Psoas muscle (tissue), 8 donors: ENCODE results near the gene PLS3. TPM values are rescaled to one million over a fixed set of nuclear protein-coding genes. Genes with fewer than 3 reads are reported as not detected.
A peak's percentile ranks its signal among the peaks of the same experiment; 100 is the strongest.

Experiments used
- ATAC-seq, 4 donors: fragments of 200-7000 bp; cut with Tn5 transposase; one replicate each; pipeline ENCODE4 v1.9.1; 2020; ENCODE audit warnings: moderate library complexity in 3 of 4, mild to moderate bottlenecking in 2 of 4
- DNase-seq, 2 donors: peaks; one replicate each; pipeline ENCODE4 v3.0.0-alpha.2; 2020
- H3K27ac ChIP-seq: fragments of 200-600 bp; one replicate; pipeline ENCODE4 v1.8.0; 2022
- H3K27me3 ChIP-seq, 3 donors: fragments of 200-600 bp in 1 of 3; one replicate each; pipeline versions ENCODE4 v1.6.1 to v1.8.0; 2013 to 2022; ENCODE audit warnings: low read length in 2 of 3, mild to moderate bottlenecking in 2 of 3, moderate library complexity in 1 of 3; ENCODE audit not compliant: insufficient read depth in 3 of 3
- H3K36me3 ChIP-seq, 2 donors: fragments of 200-600 bp in 1 of 2; one replicate each; pipeline versions ENCODE4 v1.6.1 to v1.8.0; 2013 to 2022; ENCODE audit warnings: low read depth in 1 of 2, mild to moderate bottlenecking in 1 of 2, moderate library complexity in 1 of 2; ENCODE audit not compliant: insufficient read depth in 1 of 2
- H3K4me1 ChIP-seq: fragments of 200-600 bp; one replicate; pipeline ENCODE4 v1.8.0; 2022
- H3K4me3 ChIP-seq: fragments of 200-600 bp; one replicate; pipeline ENCODE4 v1.8.0; 2022; ENCODE audit warnings: mild to moderate bottlenecking
- H3K9me3 ChIP-seq: fragments of 200-600 bp; one replicate; pipeline ENCODE4 v1.8.0; 2022
- CTCF ChIP-seq: fragments of 200-600 bp; IDR thresholded peaks from one replicate; pipeline ENCODE4 v1.8.0; 2022; ENCODE audit warnings: antibody characterized with exemption
- WGBS, 3 donors: extraction: QIAGEN DNeasy Blood & Tissue Kit; methylation state at CpG; one replicate each; pipeline versions ENCODE4 v1.1.6 to v1.1.7; 2013; 5-methylcytosine and 5-hydroxymethylcytosine counted together
- intact Hi-C, 2 donors: fragments of 100-400 bp; cut with DNase I; formaldehyde crosslinking; loops; one replicate each; pipeline versions ENCODE4 v1.11.0 to v1.14.2; 2022
- polyA plus RNA-seq, 3 donors: library from polyadenylated mRNA; stranded (reverse); fragments of 200-250 nt; gene quantifications; one replicate each; pipeline ENCODE4 v1.2.3, GENCODE V29; 2013
- total RNA-seq, 4 donors: library from RNA; stranded (reverse); fragmentation: NEBNext Ultra II Directional in 2 of 4; extraction: Animal tissue kit (Norgen Biotek cat#: 25700) in 2 of 4; gene quantifications; one replicate each; pipeline versions ENCODE4 v1.2.1 to v1.2.4, GENCODE V29; 2021 to 2023
- donor health status: healthy with polysubstance abuse.
- donor health status: DM: no; HTN: no; CAD: no; lungs with moderate emphysema.
- donor health status: Bipolar disorder and iron deficiency.
- donor health status: healthy.
- donor health status: DM: yes; HTN: yes; CAD: no.
- donor health status: DM: no; HTN: no; CAD: no.
- donor health status: DM: no; HTN: no; CAD: no.
- donor health status: DM: yes; HTN: yes; CAD: no.

Gene PLS3
- total and polyA plus RNA-seq, 7 donors: 12.9 to 31.3 (median 21.5) TPM

- WGBS, 3 donors: 19 to 35% (median 27%) methylated on average over 2 of the region's 2 CpGs
- no peak for DNase-seq
- Histone ChIP-seq H3K27me3 (peaks cover 0 to 8% (median 0%) of the 10 kb centered on the region in 3 donors), H3K36me3 (no peaks in the 10 kb centered on the region), H3K9me3 (peaks cover 3% of the 10 kb centered on the region), H3K4me3 (no peak overlapping the region), H3K27ac (peak overlapping the region; percentile 41), H3K4me1 (no peaks in the 10 kb centered on the region)
- no peak for TF ChIP-seq CTCF
- ATAC-seq: peak in 2 of 4 donors; percentile 59 to 80
- intact Hi-C loops: no loop called here
These were observed 12.2 kb downstream of the PLS3 start for GRCh38 chrX:115573185-115573584.

GRCh38 chrX:115576676-115577075 is 15.7 kb downstream of the PLS3 start:
- Histone ChIP-seq H3K27me3 (peaks cover 0 to 10% (median 0%) of the 10 kb centered on the region in 3 donors), H3K27ac (no peak overlapping the region), H3K36me3 (no peaks in the 10 kb centered on the region), H3K9me3 (no peaks in the 10 kb centered on the region), H3K4me3 (no peak overlapping the region), H3K4me1 (no peaks in the 10 kb centered on the region)
- 66 to 88% (median 86%) methylated on average over 5 of the region's 5 CpGs for WGBS, 3 donors
- no peak for TF ChIP-seq CTCF
- DNase-seq: no peak
- no peak for ATAC-seq
- intact Hi-C loops: no loop called here

GRCh38 chrX:115579327-115579726 is 18.4 kb downstream of the PLS3 start:
- H3K9me3 ChIP-seq: no peaks in the 10 kb centered on the region

GRCh38 chrX:115579786-115580294 is 18.9 kb downstream of the PLS3 start:
- intact Hi-C loops: no loop called here
- H3K27ac ChIP-seq: no peak overlapping the region
- TF ChIP-seq CTCF: no peak

More at GRCh38 chrX:115579327-115579726, 18.4 kb downstream of the PLS3 start:
- peaks cover 0 to 13% (median 0%) of the 10 kb centered on the region in 3 donors for H3K27me3 ChIP-seq
- no peak overlapping the region for H3K4me3 ChIP-seq
- intact Hi-C loops: no loop called here
- no peak for TF ChIP-seq CTCF
- no peak for DNase-seq
- ATAC-seq: no peak
- H3K27ac ChIP-seq: no peak overlapping the region
- H3K36me3 ChIP-seq: no peaks in the 10 kb centered on the region
- 92 to 96% (median 93%) methylated on average over 2 of the region's 2 CpGs for WGBS, 3 donors
- H3K4me1 ChIP-seq: peaks cover 14% of the 10 kb centered on the region

More at GRCh38 chrX:115579786-115580294, 18.9 kb downstream of the PLS3 start:
- no peaks in the 10 kb centered on the region for H3K9me3 ChIP-seq
- DNase-seq (no peak), ATAC-seq (no peak)
- H3K36me3 ChIP-seq: no peaks in the 10 kb centered on the region
- 81 to 93% (median 92%) methylated on average over 8 of the region's 8 CpGs for WGBS, 3 donors
- peaks cover 0 to 15% (median 0%) of the 10 kb centered on the region in 3 donors for H3K27me3 ChIP-seq
- no peak overlapping the region for H3K4me3 ChIP-seq
- H3K4me1 ChIP-seq: peaks cover 16% of the 10 kb centered on the region
